Urothelium cell line (cell line): ENCODE data around the gene C10orf71.

Experiments used
- DNase-seq: peaks from one replicate; pipeline ENCODE4 v3.0.0; 2011; ENCODE audit warnings: low spot score, mixed read lengths
- FAIRE-seq: peaks from 2 replicates; lab custom pipeline; 2011; peaks lifted over from hg19 to GRCh38; lab: Jason Lieb, UNC

Gene C10orf71

DNA sequence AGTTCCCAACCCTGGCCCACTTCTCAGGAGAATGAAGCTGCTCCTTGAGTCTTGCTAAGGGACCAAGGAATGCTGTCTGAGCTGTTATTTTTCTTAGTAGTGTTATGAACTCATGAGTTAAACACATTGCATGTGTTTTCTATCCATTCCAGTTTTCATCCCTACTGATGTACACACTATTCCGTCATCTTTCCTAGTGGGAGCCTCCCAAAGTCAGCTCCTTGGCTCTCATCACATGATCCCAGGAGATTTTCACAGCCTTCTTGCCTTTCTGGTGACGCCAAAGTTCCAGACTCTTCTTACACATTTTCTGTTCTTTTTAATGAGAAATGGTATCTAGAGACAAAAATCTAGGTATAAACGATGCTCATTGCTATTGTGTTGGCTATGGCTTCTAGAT, 8.4 kb upstream of the C10orf71 start:
- no peak for FAIRE-seq
- no peak for DNase-seq

DNA sequence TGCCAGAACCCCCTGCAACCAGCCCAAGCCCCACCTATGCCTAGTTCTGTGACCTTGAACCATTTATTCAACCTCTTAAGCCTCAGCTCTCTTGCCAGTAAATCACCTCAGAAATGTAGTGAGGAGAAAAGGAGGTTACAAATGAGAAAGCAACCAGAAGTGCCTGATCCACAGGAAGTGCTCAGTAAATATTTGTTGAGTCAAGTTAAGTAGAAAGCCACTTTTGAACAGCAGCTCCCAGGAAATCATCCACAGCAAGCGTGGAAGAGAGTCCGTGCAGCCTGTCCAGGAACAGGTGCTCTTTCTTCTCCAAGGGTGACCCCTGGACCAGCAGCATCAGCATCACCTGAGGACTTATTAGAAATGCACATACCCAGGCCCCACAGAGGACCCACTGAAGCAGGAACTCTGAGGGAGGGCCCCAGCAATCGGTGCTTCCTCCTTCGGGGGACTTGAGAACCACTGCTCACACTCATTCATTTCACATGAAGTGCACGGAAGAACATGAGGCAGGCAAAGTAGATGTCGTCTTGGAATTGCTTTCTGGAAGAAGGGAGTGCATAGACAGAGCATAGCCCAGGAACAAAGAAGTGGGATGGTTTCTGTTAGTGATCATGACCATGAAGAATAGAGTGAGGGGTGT, 6.3 kb upstream of the C10orf71 start:
- FAIRE-seq (no peak), DNase-seq (no peak)

DNA sequence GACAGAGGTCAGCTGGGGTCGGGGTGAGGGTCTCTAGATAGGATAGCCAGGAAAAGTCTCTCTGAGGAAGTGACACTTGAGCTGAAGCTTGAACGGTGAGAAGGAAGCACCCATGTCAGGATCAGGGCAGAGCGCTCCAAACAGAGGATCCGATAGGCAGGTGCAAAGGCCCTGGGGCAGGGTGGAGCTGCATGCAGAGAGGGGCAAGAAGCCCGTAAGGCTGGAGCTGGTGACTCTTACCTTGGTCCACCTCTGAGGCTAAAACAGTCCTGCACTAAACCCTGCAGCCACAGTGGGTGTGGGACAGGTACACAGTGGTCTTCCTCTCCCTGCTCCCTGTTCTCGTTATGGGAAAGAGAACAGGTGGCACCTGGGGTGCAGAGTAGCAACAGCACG, 5.8 kb upstream of the C10orf71 start:
- FAIRE-seq (no peak), DNase-seq (no peak)

DNA sequence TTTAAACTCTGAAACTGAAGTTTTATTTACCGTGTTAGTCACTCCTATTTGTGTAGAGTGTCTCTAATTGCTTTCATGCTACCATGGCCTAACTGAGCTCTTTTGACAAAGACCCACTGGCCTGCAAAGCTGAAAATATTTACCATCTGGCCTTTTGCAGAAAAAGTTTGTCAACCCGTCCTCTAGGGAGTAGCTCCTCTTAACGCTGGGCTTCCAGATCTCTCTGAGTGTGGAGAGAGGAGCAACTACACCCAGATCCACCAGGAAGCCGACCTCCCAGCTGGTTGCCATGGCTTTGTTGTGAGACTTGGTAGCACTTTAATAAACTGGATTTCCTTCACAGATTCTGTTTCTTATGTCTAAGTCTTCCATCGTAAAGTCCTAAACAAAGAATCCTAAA, 4.2 kb upstream of the C10orf71 start:
- FAIRE-seq (no peak), DNase-seq (no peak)

DNA sequence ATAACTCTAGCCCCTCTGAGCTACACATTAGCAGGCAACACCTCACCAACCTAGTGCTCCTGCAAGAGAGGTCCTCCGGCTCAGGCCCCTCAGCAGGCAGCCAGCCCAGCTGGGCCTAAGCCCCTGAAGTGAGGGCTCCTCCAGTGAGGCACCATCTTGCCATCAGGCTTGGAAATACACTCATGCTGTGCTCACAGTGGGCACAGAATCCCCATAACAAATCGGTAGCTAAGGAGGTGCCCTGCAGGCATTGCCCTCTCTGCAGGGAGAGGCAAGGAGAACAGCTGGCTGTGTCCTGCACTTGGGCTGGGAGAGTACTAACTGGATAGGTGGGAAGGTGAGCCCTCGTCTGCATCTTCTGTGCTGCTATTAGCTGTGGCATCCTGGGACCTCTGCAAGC, 3.7 kb upstream of the C10orf71 start:
- DNase-seq (no peak), FAIRE-seq (no peak)

DNA sequence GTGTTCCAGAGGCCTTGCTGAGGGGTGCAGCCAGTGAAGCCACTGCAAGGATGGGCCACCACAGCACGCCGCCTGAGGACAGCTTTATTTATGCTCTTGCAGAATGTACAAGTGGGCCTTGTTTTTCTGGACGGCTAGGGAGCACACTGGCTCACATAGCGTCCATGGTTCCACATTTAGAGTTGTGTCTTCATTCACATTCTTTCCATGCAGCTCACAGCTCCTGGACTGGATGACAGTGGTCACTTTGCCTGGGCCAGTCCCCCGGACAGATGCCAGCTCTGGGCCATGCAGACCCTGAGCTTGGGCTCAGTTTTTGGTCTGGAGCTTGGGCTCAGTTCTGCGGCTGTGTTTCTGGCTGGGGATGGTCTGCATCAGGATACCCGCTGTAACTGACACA, 2.6 kb upstream of the C10orf71 start:
- DNase-seq = no peak
- no peak for FAIRE-seq

DNA sequence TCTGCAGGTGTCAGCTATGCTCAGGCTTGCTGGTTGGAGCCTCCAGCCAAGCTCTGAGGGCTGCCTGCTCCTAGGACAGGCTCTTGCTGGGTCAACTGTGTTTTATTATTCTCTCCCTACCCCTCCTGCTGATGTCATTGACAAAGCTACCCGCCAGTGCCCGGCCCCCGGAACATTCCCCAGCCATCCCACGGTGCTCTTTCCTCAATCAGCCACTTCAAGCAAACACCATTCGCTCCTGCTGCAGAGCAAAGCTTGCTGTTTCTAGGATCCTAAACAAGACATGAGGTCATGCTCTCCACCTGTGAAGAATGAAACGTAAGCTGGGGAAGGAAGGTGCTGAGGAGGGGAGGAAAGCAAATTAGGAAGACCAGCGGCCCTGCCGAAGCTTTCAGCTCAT, 2.1 kb upstream of the C10orf71 start:
- DNase-seq (no peak), FAIRE-seq (no peak)

DNA sequence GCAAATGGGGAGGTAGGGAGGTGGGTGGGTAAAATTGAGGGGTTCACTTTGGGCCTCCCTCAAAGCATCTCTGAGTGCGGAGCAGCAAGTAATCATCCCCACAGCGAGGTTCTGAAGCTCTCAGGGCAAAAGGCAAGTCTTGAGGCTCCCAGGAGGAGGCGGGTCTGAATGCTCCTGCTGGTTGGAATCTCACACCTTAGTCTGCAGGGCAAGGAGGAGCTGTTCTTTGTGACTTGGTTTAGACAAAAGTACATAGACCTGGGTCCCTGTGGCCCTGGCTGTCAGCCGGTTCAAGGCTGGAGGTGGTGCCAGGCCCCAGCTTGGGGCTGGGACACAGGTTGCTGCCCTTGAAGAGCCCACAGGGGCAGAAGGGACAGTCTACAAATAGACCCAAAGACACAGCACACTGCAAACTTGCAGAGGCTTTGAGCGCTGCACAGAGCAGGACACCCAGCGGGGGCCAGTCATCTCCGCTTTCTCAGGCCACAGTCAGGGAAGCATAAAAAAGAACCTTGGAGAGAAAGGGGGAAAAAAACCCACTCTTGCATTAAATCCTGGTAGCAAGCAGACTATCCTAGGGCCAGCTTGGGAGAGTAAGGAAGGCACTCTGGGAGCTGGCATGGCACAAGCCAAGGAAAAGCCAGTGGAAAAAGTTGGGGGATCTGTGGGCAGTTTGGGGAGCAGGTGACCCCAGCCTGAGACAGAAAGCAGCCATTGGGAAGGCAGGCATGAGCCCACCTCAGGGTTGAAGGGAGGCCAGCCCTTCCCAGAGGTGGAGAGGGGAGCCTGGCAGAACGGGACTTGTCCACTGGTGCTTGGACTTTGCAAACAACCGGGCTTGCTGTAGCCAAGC, 926 bp upstream of the C10orf71 start:
- FAIRE-seq (no peak), DNase-seq (no peak)

DNA sequence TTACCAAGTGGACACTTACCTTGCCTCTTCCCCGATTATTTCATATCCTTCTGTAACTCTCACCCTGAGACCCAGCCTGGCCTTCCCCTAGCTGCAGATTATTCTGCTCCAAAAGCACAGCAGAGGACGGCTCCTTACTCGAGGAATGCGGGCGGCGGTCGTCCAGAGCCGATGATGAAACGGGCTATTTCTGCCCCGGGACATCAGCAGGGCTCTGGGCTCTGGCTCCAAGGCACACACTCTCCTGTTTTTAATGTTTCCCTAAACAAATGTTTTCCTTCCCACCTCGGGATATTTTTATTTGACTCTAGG, 343 bp upstream of the C10orf71 start:
- no peak for FAIRE-seq
- DNase-seq = no peak

DNA sequence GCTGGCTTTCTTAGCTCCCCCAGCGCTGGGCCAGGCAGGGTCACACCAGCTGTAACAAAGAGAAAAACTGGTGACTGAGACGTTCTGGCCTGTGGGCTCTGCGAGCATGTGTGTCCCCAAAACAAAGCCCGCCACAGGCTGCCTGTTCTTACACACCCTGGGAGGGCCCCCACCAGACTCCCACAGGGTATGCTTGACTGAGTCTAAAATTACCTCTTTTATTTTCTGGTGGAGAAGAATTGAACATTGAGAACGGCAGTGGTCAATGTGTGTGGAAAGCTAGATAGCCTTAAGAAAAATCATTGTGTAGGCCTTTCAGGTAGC, 808 bp downstream of the C10orf71 start:
- no peak for DNase-seq
- FAIRE-seq = no peak

DNA sequence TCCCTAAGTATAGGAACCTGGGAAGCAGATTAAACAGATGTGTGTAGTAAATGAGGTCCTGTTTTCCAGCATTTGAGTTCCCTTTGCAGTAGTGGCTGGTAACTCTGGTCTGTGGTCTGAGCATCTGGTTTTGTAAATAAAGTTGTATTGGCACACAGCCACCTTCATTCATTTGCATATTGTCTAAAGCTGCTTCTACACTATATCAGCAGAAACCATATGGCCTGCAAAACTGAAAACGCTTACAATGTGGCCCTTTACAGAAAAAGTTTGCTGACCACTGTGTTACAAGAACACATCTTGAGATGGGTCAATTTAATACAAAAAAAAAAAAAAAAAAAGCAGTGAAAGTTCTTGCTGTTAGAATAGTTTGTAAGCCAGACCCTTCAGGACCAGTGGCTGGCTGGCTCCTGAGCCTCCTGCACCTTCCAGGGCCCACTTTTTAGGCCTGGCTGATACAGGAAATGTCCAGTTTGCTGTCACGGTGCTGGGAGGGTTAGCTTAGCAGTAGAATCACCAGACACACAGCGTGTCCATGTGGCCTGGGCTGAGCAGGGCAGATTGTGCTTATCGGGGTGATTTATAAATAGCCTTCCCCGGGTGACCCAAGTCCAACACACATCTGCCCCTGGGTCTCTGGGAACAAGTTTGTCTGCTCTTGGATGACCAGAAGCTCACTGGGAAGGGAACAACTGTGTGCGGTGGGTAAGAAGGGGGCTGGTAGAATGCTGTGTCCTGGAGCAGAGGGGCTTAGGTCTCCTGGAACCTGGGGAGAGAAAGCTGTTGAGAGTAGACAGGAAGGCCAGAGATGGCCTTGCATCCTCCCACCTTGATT, 1.4 kb downstream of the C10orf71 start:
- no peak for DNase-seq
- FAIRE-seq = peak; percentile 13

DNA sequence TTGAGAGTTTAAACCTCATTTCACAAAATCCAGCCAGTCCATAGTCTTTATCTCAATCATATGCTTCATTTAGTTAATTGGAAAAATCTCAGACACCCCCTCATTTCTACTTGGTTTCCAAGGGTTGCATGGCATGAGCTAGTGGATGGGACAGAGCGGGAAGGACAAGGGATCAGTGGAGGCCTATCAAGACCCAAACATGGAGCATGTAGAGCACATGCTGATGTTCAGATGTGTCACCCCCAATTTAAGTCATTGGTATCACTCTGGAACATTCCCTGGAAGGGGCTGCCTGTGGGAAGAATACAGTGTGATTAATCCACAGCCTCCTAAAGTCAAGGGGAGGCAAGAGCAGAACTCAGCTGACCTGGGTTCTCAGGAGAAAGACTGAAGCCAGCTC, 2.3 kb downstream of the C10orf71 start:
- FAIRE-seq (no peak), DNase-seq (no peak)

DNA sequence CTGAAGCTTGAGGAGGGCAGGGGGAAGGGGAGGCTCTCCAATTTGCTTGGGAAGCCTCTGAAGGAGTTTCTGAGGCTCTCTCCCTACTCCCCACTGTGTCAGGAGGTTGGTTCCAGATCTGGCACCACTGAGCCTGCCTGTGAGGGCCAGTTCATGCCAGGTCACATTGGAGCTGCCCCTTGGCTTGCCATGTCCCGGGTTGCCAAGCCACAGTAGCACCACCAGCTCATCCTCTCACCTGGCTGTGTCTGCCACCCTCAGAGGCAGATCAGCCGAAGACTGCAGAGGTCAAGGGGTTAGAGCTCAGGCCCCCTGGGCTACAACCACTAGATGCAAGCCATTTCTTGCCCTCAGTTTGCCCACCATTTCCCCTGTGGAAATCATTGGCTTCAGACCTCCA, 3.1 kb downstream of the C10orf71 start:
- no peak for FAIRE-seq
- DNase-seq = no peak

DNA sequence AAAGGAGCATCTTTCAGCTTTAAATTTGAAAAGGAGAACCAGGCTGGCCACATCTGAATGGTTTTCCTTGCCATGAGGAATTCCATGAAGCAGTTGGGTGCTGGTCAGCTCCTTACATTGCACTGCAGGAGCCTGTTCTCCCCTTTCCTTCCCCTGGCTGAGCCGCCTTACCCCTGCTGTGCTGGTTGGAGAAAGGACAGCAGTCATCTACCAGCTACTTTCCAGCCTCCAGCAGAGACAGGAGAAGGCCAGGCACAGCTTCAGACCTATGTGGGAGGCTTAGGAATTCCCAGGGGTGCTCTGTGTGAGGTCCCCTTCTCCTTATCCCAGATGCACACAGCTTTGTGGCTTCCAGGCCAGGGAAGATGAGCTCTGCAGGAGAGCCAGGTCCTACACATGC, 4.7 kb downstream of the C10orf71 start:
- DNase-seq (no peak), FAIRE-seq (no peak)

DNA sequence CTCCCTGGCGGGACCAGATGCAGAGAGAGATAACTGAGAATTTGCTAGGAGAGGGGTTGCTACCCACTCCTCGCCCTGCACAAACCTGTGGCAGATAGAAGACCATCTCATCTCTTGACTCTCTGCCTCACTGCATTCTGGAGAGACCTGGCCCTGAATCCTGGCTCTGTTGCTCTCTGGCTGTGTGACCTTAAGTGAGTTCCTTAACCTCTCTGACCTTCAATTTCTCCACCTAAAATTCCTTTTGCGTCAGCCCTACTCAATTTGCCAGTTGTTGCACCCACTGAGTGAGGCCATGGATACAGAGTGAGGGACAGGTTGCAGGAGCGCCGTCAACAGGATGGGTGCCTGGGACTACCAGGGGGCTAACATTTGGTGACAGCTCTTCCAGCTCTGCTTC, 5.2 kb downstream of the C10orf71 start:
- FAIRE-seq = no peak

DNA sequence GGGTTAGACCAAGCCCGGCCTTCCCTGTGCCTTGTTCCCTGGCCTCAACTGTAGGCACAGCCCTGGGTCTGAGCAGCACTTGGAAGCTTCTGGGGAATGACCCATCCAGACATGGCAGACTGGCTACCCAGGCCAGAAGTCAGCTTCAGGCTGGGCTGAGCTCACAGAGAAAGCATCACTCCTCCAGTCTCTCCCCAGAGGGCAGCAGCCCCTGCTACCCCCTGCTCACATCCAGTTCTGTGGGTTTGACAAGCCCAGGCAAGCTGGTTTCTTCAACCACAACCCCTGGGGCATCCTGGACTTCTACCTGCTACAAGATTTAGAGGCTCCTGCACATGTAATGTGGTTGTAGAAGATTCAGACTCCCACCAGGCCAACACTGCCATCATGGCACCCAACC, 9.0 kb downstream of the C10orf71 start:
- FAIRE-seq (no peak), DNase-seq (no peak)

More for the DNA sequence above, 5.2 kb downstream of the C10orf71 start:
- DNase-seq = no peak

DNA sequence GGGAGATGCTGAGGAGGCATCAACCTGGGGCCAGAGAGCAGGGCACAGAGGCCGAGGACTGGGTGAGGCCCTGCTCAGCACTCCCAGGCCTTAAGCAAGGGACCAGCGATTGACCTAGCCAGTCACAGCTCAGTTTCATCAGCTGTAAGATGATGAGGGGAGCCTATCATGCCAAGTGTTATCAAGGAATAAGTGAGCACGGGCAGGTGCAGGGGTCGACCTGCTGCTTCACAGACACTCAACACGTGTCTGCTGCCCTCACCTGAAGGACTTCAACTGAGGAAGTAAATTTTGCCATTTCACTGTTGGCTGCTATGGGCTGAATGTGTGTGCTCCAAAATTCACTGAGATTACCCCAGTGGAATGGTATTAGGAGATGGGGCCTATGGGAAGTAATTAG, 9.9 kb downstream of the C10orf71 start:
- DNase-seq (no peak), FAIRE-seq (no peak)

DNA sequence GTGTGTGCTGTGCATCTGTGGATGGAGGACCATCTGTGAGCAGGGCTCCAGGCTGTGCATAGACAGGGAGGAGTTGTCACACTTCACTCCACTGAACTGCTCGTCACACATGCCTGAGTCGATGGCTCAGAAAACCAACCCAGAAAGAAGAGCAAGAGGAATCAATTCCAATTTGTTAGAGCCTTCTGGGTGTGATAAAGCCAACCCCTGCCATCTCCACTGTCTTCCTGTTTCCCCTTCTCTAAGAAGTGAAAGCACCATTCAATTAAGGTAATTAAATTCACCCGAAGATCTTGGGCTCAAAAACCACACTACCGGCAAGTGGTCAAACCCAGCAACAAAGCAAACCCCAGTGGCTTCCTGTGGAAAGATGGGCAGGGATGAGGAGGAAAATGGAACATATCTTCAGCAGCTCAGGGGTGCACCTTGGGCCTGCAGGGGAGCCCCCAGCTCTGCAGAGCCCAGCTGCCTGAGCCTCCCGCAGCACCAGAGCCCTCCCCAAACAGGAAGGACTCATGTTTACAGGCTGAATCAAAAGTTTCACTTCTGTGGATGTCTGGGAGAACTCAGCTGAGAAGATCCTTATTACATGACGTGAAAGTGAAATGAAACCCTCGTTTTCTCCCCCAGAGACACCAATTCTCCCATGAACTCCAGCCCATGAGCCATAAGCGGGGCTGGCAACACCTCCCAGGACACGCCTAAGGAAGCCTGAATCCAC, 10.9 kb downstream of the C10orf71 start:
- DNase-seq (no peak), FAIRE-seq (peak; percentile 37)

DNA sequence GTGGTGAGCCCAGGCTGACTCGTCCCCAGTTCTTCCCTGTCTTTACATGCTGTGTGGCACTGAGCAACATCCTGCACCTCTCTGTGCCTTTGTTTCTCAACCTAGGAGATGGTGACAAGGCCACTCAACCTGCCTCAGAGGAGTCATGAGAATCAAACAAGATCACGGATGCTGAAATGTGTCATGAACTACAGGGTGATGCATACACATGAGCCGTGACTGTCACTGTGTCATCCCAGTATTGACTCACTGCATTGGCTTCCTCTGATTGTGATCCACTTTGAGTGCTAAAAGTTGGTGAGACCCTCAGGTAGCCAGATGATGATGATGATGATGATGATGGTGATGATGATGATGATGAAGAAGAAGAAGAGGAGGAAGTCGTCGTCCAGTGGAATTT, 11.5 kb downstream of the C10orf71 start:
- FAIRE-seq = no peak
- DNase-seq = no peak

DNA sequence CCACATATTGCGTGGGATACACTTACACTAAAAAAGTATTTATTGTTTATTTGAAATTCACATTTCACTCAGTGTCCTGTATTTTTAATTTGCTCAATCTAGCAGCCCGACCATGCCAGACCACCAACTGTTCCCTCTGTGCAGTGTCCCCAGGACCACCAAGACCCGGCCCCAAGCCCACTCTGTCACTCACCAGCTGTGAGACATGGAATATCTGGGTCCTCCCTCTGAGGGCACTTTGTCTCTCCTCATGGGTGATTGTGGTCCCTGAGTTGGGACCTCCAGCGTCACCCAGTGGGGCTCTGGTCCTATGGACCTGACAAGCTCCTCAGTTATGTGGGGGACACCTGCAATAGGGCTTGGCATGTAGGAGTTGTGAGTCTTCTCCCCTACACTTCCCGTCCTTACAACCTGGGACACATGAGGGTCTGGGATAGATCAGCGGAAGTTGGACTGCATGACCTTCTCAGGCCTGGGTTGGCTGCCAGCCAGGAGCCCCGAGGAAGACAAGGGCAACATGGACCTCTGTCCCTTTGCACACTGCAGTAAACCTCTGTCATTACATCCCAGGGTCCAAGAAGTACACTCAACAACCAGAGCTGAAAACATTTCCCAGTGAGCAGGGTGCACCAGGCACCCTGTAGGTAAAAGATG, 12.1 kb downstream of the C10orf71 start:
- DNase-seq = no peak

More for the DNA sequence above, 12.1 kb downstream of the C10orf71 start:
- FAIRE-seq = no peak
